UCSD-AML1 (cell line): Measurements from ENCODE around the gene CYBA.

ENCODE experiments used
- DNase-seq: peaks from one replicate; lab custom pipeline; 2025; ENCODE audit not compliant: unreplicated experiment; lab: John Stamatoyannopoulos, UW

The CYBA gene

GRCh38 chr16:88647178-88648070 is 3.4 kb downstream of the CYBA start:
- no peak for DNase-seq

- DNase-seq = no peak
These were observed 4.4 kb downstream of the CYBA start for GRCh38 chr16:88646345-88647034.

- DNase-seq = no peak
These were observed 4.9 kb downstream of the CYBA start for GRCh38 chr16:88645941-88646340.

GRCh38 chr16:88645455-88645854 is 5.4 kb downstream of the CYBA start:
- no peak for DNase-seq

- no peak for DNase-seq
These were observed 7.3 kb downstream of the CYBA start for GRCh38 chr16:88643644-88643932.

GRCh38 chr16:88642881-88643643 is 7.8 kb downstream of the CYBA start:
- DNase-seq = no peak

GRCh38 chr16:88640498-88641247 is 10.2 kb downstream of the CYBA start:
- no peak for DNase-seq

- no peak for DNase-seq
These were observed 10.8 kb downstream of the CYBA start for GRCh38 chr16:88640039-88640495.

- DNase-seq = no peak
These were observed 11.4 kb downstream of the CYBA start for GRCh38 chr16:88639231-88640038.

- no peak for DNase-seq
These were observed 12.3 kb downstream of the CYBA start, which contains the start of gene IL17C for GRCh38 chr16:88638323-88639230. IL17C (plus strand) TSS chr16:88638572; CDS start chr16:88638642, 70 bp downstream.

- no peak for DNase-seq
These were observed 14.2 kb downstream of the CYBA start for GRCh38 chr16:88636488-88637265.

- DNase-seq = no peak
These were observed 15.1 kb downstream of the CYBA start for GRCh38 chr16:88635671-88636319.

- no peak for DNase-seq
These were observed 15.7 kb downstream of the CYBA start for GRCh38 chr16:88634994-88635670.

- no peak for DNase-seq
These were observed 16.5 kb downstream of the CYBA start for GRCh38 chr16:88634141-88634993.

GRCh38 chr16:88633684-88634140 is 17.1 kb downstream of the CYBA start:
- DNase-seq = no peak

- DNase-seq = no peak
These were observed 18.3 kb downstream of the CYBA start for GRCh38 chr16:88632587-88632930.
